Hematopoietic multipotent progenitor cell treated with erythropoietin and hydrocortisone succinate and interleukin-3 and kit ligand, for 17 days (in vitro differentiated cells): ENCODE results near the gene CX3CR1.
A peak's percentile ranks its signal among the peaks of the same experiment; 100 is the strongest.
"Not testable (repeated sequence)": the region's sequence is repeated elsewhere in the genome, so short reads cannot be mapped to it uniquely, and the experiment has no call there.

Experiments
- DNase-seq: peaks from one replicate; pipeline ENCODE4 v3.0.0-alpha.2; 2015; ENCODE audit warnings: low spot score

Gene CX3CR1

DNA sequence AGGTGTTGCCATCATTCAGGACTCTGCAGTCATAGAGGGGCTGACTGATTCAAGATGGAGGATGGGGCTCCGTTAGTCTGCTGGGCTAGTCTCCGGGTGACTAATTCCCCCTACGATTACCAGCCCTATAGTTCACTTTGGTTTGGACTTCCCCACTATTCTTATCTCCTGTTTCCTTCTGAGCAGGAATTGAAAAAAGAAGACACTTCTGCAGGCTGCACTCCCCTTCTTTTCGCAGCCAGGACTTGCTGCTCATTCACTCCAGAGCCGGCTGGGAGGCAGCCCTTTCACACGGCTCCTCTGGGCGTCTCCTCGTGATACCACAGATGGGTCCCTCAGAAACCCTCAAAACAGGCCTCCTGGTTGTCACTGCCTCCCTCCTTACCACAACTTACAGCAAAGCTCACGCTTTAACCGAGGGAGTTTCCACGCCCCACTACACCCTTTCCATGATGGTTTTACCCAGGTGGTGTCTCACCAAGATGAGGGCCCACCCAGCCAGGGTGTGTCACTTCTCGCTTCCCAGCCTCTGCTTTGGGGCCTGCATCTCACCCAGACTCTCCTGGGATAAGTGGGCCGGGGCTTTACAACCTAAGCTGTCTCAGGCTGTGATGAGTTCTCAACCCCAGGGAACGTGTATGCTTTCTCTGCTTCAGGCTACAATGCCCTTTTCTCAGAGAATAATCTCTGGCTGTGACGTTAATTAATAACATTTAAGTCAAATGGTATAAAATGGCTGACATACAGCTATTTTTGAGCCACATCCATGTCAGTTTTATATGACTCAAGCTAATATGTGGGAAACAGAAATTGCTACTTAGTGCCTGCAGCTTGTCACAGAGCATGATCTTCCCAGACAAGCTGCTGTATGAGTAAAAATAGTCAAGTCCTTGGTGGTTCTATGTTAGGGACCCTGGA, 11.9 kb downstream of the CX3CR1 start:
- DNase-seq = no peak

DNA sequence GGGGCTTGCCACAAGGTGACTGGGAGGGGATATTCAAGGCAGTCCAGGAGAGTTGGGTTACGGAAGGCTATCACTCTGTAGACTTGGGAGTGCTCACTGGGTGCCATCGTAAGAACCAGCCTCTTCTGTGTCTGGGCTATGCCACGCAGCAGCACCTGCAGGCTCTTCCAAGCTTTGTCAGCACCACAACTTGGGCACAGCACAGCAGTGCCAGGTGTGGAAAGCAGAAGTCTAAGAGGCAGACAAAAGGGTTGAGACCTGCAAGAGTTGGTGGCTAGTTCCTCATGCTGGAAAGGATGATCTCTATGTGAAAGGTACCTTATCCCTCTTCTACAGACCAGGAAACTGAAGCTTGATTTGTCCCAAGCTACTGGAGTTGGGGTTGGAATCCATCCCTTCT, 15.8 kb downstream of the CX3CR1 start:
- DNase-seq = no peak

DNA sequence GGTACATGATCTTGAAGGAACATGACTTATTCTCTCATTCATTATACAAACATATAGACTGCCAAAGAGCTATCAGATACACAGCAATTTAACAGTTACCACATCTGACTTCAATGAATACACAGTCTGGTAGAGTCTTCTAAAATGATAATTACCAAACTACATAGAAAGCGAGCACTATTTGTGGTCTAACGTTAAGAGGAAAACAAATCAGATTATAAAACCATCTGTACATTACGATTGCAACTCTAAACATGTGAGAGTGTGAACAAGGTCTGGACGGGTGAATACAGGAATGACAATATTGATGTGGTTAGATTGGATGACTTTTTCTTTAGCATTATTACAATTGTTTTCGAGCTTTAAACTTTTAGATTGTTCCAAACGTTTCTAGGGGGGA, 16.3 kb downstream of the CX3CR1 start:
- DNase-seq = no peak

DNA sequence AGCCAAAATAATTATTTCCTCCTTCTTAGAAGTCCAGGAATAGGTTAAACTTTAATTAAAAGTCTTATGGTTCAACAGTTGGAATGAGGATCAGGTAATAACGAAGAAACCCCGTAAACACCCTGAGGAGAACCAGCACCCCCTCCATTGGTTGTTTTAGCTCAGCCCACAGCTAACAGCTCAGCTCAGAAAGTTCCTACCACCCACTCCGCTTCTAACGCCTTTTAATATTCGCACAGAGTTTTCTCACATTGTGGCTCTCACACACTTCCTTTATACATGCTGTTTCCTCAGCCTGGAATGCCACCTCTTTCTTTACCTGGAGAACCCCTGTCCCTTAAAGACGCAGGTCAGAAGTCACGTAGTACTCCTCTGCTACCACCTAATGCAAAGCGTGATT, 17.0 kb downstream of the CX3CR1 start:
- no peak for DNase-seq

DNA sequence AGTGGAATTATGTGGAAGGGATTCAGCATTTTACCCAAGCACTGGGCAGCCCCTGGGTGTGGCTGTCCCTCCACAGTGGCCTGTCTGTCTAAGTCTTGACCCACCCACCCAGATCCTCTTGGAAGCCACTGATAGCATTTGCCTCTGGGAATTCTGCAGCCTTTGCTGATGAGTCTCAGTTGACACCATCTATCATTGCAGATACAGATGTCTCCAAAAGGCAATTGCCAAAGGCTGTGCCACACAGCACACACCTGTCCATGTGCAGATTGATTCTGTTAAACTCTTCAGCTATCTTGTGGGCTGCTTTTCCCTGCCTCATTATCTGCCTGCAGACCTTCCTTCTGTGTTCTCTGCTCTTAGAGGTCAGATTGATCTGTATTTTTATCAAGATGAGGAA, 18.1 kb downstream of the CX3CR1 start:
- DNase-seq = no peak

DNA sequence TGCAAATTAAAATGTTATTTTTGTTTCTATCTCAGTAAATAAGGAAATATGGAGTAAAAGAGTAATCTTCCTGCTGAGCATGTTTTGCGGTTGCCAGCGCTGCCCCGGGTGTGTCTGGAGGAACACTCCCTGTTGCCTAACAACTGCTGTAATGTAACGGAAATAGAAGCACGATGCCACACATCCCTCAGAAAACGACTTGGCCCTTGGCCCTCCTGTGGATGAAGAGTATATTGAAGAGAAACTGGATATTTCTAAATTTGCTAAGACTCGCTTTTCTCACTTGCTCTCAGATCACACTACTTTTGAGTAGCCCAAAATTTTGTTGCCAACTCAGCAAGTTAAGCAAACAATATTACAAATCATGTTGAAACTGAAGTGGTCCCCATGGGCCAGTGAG, 18.9 kb downstream of the CX3CR1 start:
- peak; percentile 7 for DNase-seq

DNA sequence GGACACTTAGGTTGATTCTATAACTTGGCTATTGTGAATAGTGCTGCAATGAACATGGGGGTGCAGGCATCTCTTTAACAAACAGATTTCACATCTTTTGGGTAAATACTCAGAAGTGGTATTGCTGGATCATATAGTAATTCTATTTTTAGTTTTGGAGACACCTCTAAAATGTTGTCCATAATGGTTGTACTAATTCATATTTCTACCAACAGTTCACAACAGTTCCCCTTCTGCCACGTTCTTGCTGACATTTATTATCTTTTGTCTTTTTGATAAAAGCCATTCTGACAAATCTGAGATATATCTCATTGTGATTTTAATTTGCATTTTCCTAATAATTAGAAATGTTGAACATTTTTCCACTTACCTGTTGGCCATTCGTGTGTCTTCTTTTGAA, 19.5 kb downstream of the CX3CR1 start:
- DNase-seq = no peak

DNA sequence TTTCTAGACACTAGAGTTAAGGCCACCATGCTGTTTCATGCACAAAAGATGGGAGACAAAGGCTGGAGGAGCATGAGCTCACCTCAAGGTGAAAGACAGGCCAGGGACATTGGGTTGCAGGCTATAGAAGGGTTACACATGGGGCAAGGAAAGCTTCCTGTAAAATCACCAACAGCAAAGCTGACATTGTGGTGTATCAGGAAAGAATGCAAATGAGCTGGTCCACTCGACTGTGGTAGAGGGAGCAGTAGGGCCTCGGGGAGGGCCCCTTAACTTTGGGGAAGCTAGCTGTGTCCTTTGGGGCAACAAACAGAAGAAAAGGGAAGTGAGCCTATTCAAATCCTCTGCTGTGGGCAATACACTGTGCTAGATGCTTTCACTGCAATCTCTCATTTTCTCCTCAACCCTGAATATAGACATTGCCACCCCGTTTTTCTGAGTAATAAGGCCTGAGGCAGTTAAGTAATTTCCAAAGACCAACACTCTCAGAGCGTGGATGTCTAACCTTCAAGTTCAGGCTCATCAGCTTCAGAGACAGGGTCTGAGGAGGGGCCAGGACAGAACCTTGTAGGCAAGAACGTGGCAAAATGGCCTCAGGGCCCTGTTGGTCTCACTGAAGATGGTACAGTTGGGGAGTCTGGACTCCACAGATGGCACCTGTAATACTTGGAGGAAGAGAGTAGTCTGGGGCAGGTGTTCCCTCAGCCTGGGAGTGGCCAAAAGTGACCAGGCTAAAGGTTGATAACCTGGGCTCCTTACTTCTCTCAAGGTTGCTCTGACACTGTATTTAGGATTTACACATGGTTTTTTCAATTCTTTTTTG, 24.1 kb downstream of the CX3CR1 start:
- no peak for DNase-seq

DNA sequence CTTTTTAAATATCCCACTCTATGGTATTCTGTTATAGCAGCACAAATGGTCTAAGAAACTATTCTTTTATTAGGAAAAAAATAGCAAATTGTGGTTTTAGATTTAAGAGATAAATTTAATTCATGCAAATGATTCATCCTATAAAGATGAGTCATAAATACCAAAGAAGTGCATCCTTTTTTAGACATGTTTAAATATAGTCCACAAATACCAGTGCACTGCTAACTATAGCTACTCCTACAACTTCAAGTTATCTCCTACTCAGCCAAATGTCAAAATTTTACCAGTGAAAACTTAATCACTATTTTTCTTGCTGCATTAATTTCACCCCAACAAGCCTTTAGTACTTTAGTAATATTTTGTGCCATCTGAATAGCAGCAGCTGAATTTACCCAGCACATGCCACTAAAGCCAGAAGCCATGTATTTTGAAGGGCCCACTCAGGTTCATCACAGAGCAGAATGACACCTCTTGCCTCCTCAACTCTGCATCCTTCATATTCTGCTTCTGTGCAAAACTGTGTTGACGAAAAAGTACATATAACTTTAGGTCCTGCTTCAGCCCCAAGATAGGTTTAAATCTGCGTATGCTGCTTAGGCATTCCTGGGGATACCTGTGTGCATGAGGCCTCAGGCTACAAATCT, 24.9 kb downstream of the CX3CR1 start:
- DNase-seq = no peak

DNA sequence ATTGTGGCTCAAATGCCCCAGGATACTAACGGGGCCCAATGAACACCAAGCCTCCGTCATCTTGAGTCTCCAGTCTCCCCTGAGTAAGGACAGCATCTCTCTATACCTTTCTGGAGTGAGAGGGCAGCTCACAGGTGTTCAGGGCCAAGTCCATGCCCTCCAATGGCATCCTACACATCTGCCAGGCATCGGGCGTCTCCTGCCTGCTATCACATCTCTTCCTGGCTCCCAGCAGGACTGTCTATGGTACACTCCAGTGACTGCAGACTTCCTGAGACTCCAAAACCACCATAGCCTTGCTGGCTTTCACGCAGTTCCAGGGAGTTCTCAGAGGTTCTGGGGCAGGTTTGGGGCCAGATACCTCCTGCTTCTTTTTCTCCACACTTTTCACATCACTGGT, 28.3 kb downstream of the CX3CR1 start:
- no peak for DNase-seq

DNA sequence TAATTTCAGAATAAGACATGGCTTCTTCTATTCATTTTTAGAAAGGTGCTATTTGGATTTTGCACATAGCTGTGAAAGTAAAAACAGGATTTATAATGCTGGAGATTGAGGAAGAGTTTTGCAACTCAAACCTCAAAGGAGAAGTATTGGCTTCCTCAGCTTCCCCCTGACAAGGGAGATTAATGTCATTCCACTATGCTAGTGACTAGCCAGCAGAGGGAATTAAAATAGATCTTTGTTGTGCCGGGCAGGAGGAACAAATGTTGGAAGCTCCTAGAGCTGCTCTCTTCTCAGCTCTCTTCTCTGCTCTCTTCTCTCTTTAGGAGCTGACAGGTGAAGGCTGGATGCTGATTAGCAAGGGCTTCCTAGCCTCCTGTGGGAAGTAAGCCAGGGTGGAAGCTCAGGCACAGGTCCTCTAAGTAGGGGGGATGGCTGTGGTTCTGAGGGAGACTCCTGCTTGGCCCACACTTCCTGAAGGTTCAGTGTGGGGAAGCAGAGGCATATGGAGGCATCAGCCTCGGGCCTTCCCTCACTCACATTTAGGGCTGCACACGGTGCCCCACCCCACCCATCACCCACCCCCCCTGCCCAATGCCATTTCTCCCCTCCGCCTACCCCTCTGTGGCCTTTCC, 29.6 kb downstream of the CX3CR1 start:
- no peak for DNase-seq

DNA sequence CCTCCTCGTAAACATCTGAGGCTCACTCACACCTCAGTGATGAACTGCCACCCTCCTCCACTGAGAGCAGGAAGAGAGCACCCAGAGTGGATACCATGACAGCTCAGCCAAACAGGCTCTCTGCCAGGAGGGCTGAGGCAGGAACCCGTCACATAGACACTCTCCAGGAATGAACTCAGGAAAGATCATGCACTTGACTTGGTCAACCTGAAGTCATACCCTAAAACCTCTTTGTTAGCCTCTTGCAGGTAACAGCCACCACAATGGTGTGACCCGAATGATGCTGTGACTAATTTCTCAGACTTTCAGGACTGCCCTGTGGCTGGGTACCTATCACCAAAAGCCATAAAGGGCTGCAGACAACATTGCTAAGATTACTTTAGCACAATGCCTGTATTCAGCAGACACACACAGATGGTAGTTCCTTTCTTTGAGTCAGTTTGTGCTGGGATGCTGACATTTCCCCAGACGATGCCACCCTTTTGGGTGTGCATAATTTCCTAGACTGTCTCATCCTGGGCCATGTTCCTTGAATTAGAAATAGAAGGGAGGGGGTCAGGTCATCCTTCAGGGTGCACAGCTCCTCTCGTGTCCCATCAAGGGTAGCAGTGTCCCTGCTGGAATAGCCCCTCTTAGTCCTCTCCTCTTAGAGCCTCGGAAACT, 30.3 kb downstream of the CX3CR1 start:
- no peak for DNase-seq

DNA sequence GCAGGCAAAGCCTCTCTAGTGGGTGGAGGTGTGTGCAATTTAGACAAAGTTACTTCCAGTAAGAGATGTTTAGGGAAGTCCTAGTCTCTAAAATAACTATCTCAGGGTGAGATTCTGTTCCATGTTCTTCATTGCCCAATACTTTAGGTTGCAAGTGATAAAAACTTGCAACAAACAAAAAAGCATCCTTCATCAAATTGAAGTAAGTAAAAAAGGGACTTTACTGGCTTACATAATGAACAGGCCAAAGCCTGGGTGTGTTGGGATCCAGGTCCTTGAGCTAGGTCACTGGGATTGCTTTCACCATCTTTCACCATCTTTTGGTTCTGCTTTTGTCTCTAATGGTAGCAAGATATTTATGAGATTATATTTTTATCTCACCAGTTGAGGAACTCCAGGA, 38.3 kb downstream of the CX3CR1 start:
- no peak for DNase-seq

DNA sequence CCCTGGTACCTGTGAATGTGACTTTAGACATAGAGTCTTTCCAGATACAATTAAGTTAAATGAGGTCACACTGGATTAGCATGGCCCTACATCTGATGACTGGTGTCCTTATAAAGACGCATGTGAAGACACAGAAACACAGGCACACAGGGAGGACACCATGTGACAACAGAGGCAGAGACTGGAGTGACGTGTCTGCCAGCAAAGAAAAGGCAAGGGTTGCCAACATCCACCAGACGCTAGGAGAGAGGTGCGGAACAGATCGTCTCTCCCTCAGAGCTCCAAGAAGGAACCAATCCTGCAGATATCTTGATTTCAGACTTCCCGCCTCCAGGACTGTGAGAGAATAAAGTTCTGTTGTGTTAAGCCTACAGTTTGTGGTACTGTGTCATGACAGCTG, 42.8 kb downstream of the CX3CR1 start:
- no peak for DNase-seq

DNA sequence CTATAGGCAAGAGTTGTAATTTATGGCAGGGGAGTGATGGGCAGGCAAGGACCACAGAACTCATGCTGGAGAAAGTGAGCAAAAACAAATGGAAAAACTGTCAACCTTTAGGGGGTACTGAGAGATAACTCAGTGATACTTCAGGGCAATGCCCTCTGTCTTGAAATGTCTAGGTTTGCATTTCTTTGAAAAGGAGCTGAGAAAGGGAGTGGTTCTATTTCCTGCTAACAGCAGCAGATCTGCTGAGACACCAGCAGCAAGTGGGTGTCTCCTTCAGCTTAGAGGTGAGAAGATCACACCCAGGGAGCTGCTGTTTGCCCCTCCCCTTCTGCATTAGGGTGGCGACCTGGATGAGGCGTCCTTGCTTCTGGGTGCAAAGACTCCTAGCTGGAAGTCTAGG, 45.2 kb downstream of the CX3CR1 start:
- no peak for DNase-seq

DNA sequence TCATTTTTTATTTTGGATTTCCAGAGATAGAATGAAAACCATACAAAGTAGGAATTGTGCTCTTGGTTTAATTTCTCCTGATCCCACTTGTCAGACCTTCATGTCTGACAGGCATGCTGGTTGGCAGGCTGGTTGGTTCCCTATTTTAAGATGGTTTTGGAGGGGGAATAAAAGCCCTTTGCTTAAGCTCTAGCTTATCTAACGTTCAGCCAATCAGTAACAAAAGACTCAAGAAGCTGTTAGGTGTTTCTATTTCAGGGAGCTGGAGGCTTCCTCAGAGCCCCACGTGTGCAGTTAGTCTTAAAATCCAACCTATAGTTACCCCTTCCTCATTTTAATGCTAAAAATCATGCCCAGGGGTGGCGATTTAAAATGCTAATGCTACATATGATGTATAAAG, 47.0 kb downstream of the CX3CR1 start:
- DNase-seq = no peak

DNA sequence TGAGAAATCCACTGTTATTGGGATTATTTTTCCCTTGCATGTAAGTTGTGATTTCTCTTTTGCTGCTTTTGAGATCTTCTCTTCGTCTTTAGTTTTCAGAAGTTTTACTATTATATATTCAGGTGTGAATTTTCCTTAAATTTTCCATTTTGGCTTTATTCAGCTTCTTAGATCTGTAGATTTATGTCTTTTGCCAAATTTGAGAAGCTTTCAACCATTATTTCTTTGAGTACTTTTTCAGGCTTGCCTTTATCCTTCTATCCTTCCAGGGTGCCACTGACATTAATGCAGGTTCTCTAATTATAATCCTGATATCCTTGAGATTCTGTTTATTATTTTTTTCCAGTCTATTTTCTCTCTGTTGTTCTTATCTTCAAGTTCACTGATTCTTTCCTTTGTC, 49.4 kb downstream of the CX3CR1 start:
- no peak for DNase-seq

DNA sequence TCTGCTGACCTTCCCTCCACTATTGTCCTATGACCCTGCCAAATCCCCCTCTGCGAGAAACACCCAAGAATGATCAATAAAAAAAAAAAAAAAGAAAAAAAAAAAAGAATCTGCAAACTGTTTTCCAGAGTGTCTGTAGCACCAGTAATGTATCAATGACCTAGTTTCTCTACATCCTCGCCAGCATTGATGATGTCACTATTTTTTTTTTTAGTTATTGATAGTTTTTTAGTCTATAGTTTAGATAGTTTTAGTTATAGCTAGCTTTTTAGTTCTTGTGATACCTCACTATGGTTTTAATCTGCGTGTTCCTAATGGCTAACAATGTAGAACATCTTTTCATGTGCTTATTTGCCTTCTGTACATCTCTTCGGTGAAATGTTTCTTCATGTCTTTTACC, 51.3 kb downstream of the CX3CR1 start:
- DNase-seq = no peak

DNA sequence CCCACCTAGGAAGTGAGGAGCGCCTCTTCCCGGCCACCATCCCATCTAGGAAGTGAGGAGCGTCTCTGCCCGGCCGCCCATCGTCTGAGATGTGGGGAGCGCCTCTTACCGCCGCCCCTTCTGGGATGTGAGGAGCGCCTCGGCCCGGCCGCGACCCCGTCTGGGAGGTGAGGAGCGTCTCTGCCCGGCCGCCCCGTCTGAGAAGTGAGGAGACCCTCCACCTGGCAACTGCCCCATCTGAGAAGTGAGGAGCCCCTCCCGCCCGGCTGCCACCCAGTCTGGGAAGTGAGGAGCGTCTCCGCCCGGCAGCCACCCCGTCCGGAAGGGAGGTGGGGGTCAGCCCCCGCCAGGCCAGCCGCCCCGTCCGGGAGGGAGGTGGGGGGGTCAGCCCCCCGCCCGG, 52.2 kb downstream of the CX3CR1 start:
- DNase-seq = not testable (repeated sequence)

DNA sequence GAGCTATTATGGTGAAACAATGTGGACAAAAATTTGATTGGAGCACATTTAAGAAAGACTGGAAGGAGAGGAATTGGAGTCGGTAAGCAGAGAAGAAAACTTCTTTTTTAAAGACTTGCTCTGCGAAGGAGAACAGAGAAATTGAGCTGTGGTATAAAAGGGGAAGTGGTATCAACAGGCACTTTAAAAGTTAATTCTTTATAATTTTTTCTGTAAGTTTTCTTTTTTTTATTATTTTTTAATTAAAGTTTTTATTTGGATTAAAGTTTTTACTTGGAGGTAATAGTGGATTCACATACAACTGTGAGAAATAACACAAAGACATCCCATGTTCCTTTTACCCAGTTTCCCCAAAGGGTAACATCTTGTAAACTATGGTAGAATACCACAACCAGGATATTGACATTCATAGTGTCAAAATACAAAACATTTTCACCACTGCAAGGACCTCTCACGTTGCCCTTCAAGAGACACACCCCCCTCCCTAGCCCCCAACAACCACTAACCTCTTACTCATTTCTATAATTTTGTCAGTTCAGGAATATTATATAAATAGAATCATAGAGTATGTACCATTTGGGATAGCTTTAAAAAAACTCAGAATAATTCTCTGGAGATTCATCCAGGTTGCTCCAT, 53.6 kb downstream of the CX3CR1 start:
- DNase-seq = no peak

DNA sequence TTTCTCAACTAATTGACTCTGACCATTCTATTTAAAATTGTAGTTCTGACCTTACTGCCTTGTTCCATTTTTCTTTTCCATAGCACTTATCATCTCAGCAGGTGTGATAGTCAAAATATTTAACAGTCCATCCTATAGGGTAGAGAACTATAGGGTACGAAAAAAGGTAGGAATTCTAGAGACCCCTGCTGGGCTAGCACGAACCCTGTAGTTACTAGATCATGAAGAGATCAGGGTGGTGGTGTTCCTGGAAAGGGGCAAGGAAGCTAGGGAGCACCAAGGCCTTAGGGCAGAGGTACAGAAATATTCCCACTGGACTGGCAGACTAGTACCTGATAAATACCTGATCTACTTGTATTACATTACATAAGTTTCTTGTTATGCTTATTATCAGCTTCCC, 55.5 kb downstream of the CX3CR1 start:
- DNase-seq = no peak
